ENCODE measurements around the gene NPAT.

Gene NPAT

DNA sequence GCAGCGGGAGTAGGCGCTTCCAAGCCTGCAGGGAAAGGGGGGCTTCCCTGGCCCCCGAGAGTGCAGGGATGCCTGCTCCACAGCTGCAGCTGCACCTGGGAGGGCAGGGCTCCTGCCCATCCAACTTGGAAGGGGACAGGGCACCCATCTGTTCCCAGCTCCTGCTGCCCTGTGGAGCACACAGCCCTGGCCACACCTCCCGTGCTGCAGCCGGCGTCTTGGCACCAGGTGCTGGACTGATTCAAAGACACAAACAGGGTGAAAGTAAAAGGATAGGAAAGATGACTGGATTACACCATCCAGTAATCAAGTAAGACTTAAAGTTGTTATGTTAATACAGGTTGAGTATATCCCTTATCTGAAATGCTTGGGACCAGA, 14.8 kb downstream of the NPAT start:
- no peaks in the 10 kb centered on the region for H3K27me3 ChIP-seq
- no peak for DNase-seq
- intact Hi-C loops (cut with DNase I; ENCODE audit: low total_unique reads), result no loop called here
- TF ChIP-seq, protein P1, sequence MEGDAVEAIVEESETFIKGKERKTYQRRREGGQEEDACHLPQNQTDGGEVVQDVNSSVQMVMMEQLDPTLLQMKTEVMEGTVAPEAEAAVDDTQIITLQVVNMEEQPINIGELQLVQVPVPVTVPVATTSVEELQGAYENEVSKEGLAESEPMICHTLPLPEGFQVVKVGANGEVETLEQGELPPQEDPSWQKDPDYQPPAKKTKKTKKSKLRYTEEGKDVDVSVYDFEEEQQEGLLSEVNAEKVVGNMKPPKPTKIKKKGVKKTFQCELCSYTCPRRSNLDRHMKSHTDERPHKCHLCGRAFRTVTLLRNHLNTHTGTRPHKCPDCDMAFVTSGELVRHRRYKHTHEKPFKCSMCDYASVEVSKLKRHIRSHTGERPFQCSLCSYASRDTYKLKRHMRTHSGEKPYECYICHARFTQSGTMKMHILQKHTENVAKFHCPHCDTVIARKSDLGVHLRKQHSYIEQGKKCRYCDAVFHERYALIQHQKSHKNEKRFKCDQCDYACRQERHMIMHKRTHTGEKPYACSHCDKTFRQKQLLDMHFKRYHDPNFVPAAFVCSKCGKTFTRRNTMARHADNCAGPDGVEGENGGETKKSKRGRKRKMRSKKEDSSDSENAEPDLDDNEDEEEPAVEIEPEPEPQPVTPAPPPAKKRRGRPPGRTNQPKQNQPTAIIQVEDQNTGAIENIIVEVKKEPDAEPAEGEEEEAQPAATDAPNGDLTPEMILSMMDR (IDR thresholded peaks at IDR 0.05), result no peak
- H3K4me3 ChIP-seq, result no peak overlapping the region
- no peaks in the 10 kb centered on the region for H3K4me1 ChIP-seq
- H3K36me3 ChIP-seq, result peaks cover 30 to 53% (median 50%) of the 10 kb centered on the region in 3 donors
- no peaks in the 10 kb centered on the region for H3K9me3 ChIP-seq
- no peak overlapping the region for H3K27ac ChIP-seq

DNA sequence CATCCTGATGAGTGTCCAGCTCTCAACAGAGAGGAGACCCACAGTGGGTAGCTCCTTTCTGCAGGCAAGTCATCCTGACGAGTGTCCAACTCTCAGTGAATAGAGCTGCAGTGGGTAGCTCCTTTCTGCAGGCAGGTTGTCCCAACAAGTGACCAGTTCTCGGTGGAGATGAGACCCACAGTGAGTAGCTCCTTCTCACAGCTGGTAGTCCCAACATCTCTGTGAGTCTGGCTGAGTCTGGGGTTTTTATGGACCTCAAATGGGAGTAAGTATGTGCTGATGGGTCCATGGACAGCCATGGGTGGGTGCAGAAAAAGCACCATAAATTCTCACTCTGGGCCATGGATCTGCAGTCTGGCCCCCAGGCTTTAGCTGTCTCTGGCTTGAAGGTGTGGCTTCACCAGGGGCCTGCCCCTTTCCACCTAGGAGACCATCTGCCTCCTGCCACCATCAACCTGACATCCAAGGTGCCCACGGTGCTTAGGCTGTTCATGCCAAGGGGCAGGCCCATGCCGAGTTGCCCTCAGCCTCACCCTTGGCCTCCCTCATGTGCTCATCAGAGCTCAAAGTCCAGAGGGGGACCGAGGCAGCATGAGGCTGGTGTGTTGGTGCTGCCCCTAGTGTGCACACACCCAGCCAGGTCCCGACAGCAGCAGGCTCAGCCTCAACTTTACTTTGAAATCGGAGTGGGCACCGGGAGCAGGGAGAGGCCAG, 15.3 kb downstream of the NPAT start:
- no peaks in the 10 kb centered on the region for H3K4me1 ChIP-seq
- H3K36me3 ChIP-seq, result peaks cover 30 to 50% (median 47%) of the 10 kb centered on the region in 3 donors
- no peaks in the 10 kb centered on the region for H3K9me3 ChIP-seq
- intact Hi-C loops (cut with DNase I; ENCODE audit: low total_unique reads), result no loop called here
- H3K27me3 ChIP-seq, result no peaks in the 10 kb centered on the region
- TF ChIP-seq, protein P1 (IDR thresholded peaks at IDR 0.05), result no peak
- no peak overlapping the region for H3K4me3 ChIP-seq
- H3K27ac ChIP-seq, result no peak overlapping the region
- no peak for DNase-seq

DNA sequence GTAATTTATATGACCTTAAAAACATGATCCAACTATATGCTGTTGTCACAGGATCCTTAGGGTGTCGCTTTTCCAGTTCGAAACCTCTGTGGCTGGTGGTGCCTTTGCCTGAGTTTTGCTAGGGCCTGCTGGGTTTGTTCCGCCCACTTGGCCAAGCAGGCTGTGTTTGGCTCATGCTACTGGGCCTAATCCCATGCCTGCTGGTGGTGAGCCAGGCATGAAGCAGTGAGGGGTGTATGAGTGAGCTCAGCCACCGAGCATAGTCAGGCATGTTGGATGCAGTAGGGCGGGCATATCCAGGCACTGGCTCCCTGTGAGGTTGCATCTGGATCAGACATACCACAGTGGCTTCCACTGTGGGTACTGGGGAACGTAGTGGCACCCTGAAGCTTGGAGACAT, 16.3 kb downstream of the NPAT start:
- H3K9me3 ChIP-seq, result no peaks in the 10 kb centered on the region
- intact Hi-C loops (cut with DNase I; ENCODE audit: low total_unique reads), result no loop called here
- no peak overlapping the region for H3K27ac ChIP-seq
- TF ChIP-seq, protein P1 (IDR thresholded peaks at IDR 0.05), result no peak
- H3K27me3 ChIP-seq, result no peaks in the 10 kb centered on the region
- H3K4me1 ChIP-seq, result no peaks in the 10 kb centered on the region
- DNase-seq, result no peak
- H3K36me3 ChIP-seq, result peaks cover 30 to 49% (median 44%) of the 10 kb centered on the region in 3 donors
- H3K4me3 ChIP-seq, result no peak overlapping the region

DNA sequence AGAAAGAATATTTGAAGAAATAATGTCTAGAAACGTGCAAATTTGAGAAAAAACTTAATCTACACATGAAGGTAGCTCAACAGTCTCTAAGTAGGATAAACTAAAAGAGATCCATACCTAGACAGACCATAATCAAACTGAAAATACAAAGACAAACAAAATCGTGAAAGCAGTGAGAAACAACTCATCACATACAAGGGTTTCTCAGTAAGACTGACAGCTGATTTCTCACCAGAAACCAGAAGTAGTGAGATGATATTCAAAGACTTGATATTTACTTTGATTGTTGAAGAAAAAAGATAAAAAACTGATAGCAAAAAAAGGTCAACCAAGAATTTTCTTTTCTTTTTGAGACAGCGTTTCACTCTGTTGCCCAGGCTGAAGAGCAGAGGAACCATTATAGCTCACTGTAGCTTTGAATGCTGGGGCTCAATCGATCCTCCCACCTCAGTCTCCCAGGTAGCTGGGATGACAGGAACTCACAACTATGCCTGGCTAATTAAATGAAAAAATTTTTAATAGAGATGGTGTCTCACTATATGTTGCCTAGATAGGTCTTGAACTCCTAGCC, 17.4 kb downstream of the NPAT start:
- Histone ChIP-seq H3K27me3 (no peaks in the 10 kb centered on the region), H3K36me3 (peaks cover 24 to 38% (median 32%) of the 10 kb centered on the region in 3 donors), H3K27ac (no peak overlapping the region), H3K9me3 (no peaks in the 10 kb centered on the region), H3K4me1 (peaks cover 0 to 7% (median 0%) of the 10 kb centered on the region in 4 donors), H3K4me3 (no peak overlapping the region)
- intact Hi-C loops (cut with DNase I; ENCODE audit: low total_unique reads), result no loop called here
- DNase-seq, result no peak
- TF ChIP-seq, protein P1 (IDR thresholded peaks at IDR 0.05), result no peak

DNA sequence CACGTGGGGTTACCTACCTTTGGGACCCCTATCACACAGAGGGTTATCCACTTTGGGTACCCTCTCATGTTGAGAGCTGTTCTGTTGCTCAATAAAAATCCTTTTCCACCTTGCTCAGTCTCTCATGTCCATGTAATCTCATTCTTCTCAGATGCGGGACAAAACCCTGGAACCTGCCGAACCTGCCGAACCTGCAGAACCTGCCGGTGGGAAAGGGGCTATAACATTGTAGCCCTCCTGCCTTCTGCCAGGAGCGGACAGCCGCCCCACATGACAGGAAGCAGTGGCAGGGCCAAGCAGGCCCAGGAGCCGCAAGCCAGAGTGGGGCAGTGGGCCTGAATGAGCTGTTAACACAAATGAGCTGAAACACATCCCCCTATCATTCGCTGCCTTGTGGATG, 18.1 kb downstream of the NPAT start:
- Histone ChIP-seq H3K4me1 (peaks cover 0 to 8% (median 0%) of the 10 kb centered on the region in 4 donors), H3K9me3 (no peaks in the 10 kb centered on the region), H3K4me3 (no peak overlapping the region), H3K27ac (no peak overlapping the region), H3K36me3 (peaks cover 20 to 37% (median 32%) of the 10 kb centered on the region in 3 donors), H3K27me3 (no peaks in the 10 kb centered on the region)
- intact Hi-C loops (cut with DNase I; ENCODE audit: low total_unique reads), result no loop called here
- TF ChIP-seq, protein P1 (IDR thresholded peaks at IDR 0.05), result no peak
- no peak for DNase-seq

All from tibial artery (tissue), 4 donors.